Measurements from ENCODE around the gene CCDC175.

The CCDC175 gene

GRCh38 chr14:59484639-59485175, 91.9 kb downstream of the CCDC175 start:
- TF ChIP-seq CTCF (IDR thresholded peaks at IDR 0.05; ENCODE audit: low read depth, low read length), result no peak
- peak overlapping the region; percentile 90 for H3K4me3 ChIP-seq (replicated peaks in 1 of 2; ENCODE audit: low read depth in 2 of 2, low read length in 2 of 2)
- DNase-seq (ENCODE audit: low read depth in 2 of 2), result peak in 1 of 2 donors; percentile 51

- H3K4me3 ChIP-seq (replicated peaks in 1 of 2; ENCODE audit: low read depth in 2 of 2, low read length in 2 of 2), result peak within 1 kb of the TSS; percentile 90
- TF ChIP-seq CTCF (IDR thresholded peaks at IDR 0.05; ENCODE audit: low read depth, low read length), result peak; percentile 30
- DNase-seq (ENCODE audit: low read depth in 2 of 2), result peak; percentile 95 to 96
Measured at GRCh38 chr14:59483819-59484638, 92.6 kb downstream of the CCDC175 start, which contains the start of the genes JKAMP and L3HYPDH. TSS of gene JKAMP (plus strand) at chr14:59484517. CDS start at chr14:59484590, 73 bp downstream. TSS of gene L3HYPDH (minus strand) at chr14:59484408. CDS start at chr14:59484316, 92 bp downstream.

GRCh38 chr14:59483363-59483762, 93.2 kb downstream of the CCDC175 start:
- peak overlapping the region; percentile 90 for H3K4me3 ChIP-seq (replicated peaks in 1 of 2; ENCODE audit: low read depth in 2 of 2, low read length in 2 of 2)
- peak; percentile 65 to 80 for DNase-seq (ENCODE audit: low read depth in 2 of 2)
- TF ChIP-seq CTCF (IDR thresholded peaks at IDR 0.05; ENCODE audit: low read depth, low read length), result no peak

GRCh38 chr14:59482541-59483331, 93.9 kb downstream of the CCDC175 start:
- peak overlapping the region; percentile 90 for H3K4me3 ChIP-seq (replicated peaks in 1 of 2; ENCODE audit: low read depth in 2 of 2, low read length in 2 of 2)
- peak; percentile 86 to 95 for DNase-seq (ENCODE audit: low read depth in 2 of 2)
- no peak for TF ChIP-seq CTCF (IDR thresholded peaks at IDR 0.05; ENCODE audit: low read depth, low read length)

GRCh38 chr14:59481871-59482540, 94.6 kb downstream of the CCDC175 start:
- DNase-seq (ENCODE audit: low read depth in 2 of 2), result peak; percentile 81 to 87
- peak overlapping the region; percentile 90 for H3K4me3 ChIP-seq (replicated peaks in 1 of 2; ENCODE audit: low read depth in 2 of 2, low read length in 2 of 2)

More at GRCh38 chr14:59481871-59482540, 94.6 kb downstream of the CCDC175 start:
- TF ChIP-seq CTCF (IDR thresholded peaks at IDR 0.05; ENCODE audit: low read depth, low read length), result no peak

Measured in cardiac fibroblast (primary cell).